Measurements from ENCODE around the gene E4F1. TPM values are rescaled to one million over a fixed set of nuclear protein-coding genes. Genes with fewer than 3 reads are reported as not detected.
A peak's percentile ranks its signal among the peaks of the same experiment; 100 is the strongest.
"Not testable (repeated sequence)": the region's sequence is repeated elsewhere in the genome, so short reads cannot be mapped to it uniquely, and the experiment has no call there.

E4F1 gene
- total RNA-seq, 1 experiment from 2014 or later = 20.1 TPM

- DNase-seq (ENCODE audit: low read depth) = no peak
Observed at GRCh38 chr16:2189252-2189893, 34.0 kb upstream of the E4F1 start.

DNA sequence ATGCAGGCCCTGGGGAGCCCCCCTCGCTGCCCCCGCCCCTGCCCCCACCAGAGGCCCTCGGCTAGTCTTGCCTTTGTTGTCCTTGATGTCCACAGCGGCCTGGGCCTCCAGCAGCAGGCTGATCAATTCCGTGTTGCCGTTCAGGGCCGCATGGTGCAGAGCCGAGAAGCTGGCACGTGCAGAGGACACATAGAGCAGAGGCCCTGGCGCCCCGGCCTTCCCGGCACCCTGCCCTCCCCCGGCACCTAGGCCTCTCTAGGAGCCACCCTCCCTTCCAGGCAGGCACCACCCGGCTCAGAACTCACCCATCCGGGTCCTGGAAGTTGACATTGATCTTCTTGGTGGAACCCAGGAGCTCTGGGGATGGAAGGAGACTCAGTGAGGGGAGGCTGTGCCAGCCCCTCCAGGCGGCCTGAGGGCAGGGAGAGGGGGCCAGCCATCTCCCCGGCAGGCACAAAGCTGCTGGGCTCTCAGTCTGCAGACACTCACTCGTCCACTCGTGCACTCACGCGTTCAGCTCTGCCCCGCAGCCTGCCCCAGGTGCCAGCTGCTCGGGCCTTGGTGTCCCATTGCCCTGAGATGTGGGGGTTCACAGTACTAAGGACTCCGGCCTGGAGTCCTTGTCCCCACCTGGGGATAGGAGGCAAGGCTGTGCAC, 33.3 kb upstream of the E4F1 start:
- no peak for DNase-seq (ENCODE audit: low read depth)

- DNase-seq (ENCODE audit: low read depth) = no peak
Observed at GRCh38 chr16:2190659-2191445, 32.5 kb upstream of the E4F1 start.

DNA sequence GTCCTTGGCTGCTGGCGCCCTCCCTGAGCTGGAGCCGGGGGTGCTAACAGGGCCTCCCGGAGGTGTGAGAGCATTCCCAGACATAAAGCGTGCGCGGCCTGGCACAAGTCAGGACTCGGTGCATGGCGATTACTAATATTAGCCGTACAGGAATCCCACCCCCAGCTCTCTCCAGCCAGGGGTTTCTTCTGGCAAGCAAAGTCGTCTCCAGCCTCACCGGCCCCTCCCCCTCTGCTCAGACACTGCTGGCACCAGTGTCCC, 32.0 kb upstream of the E4F1 start:
- no peak for DNase-seq (ENCODE audit: low read depth)

- DNase-seq (ENCODE audit: low read depth) = peak; percentile 90
Observed at GRCh38 chr16:2194166-2194834, 29.1 kb upstream of the E4F1 start.

DNA sequence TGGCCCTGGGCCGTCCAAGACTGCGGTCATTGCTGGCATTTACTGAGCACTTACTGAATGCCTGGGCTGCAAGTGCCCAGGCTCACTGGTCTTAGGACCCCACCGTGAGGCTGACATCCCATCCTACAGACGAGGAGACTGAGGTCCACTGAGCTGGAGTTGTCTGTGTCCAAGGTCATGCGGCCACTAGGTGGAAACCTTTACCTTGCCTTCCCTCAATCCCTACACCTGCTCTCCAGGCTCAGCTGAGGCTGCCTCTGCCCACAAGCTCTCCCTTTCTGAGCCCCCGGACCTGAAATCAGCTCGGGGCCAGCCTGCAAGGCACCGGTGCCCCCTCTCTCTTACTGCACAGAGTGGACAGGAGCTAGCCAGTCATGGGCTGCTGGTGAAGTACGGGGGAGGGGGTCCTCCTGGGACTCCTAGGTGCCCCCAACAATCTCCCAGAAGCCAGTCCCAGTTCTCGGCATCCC, 28.5 kb upstream of the E4F1 start:
- peak; percentile 51 for DNase-seq (ENCODE audit: low read depth)

DNA sequence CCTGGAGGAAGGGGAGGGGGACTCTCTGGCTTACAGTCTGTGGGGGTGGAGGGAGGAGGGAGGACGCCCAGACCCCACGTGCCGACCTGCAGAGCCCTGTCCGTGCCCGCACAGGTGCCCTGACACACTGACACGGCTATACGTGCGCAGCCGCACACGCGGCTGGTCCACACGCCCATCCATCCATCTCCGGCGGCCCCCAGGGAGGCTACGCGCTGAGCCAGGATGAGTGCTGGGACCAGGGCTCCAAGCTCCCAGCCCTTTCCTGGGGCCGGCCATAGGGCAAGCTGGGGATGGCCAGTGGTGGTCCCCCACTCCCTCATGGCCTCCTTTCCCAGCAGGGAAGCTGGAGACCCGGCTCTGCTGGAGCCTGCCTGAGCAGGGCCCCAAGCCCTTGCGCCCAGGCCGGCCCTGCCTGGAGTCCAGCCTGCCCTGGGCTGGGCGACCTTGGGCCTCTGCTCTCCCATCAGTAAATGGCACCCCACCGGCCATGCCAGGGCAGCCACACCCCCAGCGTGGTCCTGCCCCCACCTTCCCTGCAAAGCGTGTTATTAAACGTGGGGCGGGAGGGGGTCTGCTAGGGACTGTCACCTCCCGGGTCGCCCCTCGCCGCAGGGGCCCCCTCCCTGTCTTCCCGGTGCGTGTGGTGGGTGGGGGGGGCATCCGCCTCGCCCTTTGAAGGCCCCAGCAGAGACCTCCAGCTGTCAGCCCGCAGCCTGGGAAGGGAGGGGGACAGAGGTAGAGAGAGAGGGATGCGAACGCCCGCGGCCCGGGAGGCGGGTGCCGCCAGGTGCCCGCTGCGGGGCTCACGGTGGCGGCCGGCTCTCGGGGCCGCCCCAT, 27.8 kb upstream of the E4F1 start:
- no peak for DNase-seq (ENCODE audit: low read depth)

DNA sequence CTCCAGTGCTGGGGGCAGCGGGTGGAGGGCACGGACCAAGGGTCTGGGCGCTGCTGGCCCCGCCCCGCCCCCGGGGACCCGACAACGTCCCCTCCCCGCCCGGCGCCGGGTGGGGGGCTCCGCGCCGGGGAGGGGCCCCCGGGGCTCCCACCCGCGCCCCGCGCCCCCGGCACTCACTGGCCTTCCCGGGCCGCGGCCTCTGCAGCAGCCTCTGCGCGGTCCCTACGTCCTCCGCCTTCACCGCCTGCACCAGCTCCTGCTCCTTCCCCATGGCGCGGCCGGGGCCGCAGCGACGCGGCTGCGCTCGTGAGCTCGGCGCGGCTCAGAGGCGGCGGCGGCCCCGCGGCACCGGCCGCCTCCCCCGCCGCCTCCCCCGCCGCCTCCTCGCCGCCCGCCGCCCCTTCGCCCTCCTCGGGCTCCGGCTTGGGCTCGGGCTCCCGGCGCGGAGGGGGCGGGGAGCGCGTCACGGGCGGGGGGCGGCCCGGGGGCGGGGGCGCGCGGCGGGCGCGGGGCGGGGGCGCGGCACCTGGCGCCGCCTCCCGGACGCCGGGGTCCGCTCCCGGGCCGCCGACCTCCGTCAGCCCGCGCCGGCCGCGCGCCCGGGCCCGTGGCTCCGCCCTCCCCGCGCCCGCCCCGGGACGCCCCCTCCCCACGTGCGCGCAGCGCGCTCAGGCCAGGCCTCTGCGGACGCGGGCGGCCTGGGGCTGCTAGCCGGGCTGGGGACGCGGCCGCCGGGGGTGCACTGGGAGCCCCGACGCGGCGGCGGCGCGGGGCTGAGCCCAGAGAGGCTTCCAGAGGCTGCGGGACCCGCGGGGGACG, 27.0 kb upstream of the E4F1 start, which contains the start of gene CASKIN1:
TSS of gene CASKIN1 (minus strand) at position 444 of the 819 bp plus-strand sequence. CDS start at position 271, 173 bp downstream.
- no peak for DNase-seq (ENCODE audit: low read depth)

DNA sequence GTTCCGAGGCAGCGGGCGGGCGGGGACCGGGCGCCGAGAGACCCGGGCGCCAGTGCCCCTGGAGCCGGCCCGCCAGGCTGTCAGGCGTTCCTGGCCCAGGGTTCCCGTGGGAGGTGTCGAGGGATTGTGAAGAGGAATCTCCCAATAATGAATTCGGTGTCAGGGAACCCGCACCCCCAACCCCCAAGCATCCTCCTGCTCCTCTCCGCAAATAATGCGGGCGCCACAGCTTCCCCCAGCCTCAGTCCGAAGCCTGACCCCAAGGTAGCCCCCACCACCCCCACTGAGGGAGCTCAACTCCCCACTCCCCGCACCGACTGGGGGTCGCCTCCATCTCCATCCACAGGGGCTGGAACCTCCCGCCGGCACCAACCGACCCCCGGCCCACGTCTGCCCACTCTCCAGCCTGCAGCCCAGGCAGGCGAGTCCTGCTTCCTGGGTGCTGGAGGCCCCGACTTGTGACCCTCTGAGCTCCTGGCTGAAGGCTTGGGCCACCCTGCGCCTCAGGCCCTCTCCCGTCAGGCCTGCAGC, 26.3 kb upstream of the E4F1 start:
- no peak for DNase-seq (ENCODE audit: low read depth)

DNA sequence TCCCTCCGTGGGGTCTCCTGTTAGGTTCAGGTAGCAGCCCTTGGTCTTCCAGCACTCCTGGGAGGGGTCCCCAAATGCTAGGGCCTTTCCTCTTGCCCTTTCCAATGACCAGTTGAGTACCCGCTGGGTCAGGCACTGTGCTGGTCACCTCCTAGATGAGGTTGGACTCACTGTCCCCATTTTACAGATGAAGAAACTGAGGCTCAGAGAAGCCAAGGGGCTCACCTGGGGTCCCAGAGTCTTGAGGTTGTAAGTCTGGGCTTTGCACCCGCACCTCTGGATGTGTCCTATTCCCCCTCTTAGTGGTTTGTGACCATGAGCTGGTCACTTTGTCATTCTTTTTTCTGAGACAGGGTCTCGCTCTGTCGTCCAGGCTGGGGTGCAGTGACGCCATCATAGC, 25.6 kb upstream of the E4F1 start:
- no peak for DNase-seq (ENCODE audit: low read depth)

DNA sequence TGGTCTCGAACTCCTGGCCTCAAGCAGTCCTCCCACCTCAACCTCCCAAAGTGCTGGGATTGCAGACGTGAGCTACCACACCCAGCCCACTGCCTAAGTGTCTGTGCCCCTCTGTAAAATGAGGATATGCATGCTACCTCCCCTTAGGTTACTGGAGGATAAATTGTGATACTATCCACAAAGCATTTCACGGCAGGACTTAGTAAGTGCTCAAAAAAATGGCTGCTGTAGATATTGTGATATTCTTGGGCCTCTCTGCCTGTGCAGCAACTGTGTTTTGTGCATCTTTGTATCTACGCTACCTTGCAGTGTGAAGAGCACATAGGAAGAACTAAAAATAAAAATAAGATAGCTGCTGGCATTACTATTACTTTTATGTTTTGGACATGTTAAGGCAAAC, 25.1 kb upstream of the E4F1 start:
- DNase-seq (ENCODE audit: low read depth) = no peak

GRCh38 chr16:2199095-2199494, 24.3 kb upstream of the E4F1 start:
- no peak for DNase-seq (ENCODE audit: low read depth)

DNA sequence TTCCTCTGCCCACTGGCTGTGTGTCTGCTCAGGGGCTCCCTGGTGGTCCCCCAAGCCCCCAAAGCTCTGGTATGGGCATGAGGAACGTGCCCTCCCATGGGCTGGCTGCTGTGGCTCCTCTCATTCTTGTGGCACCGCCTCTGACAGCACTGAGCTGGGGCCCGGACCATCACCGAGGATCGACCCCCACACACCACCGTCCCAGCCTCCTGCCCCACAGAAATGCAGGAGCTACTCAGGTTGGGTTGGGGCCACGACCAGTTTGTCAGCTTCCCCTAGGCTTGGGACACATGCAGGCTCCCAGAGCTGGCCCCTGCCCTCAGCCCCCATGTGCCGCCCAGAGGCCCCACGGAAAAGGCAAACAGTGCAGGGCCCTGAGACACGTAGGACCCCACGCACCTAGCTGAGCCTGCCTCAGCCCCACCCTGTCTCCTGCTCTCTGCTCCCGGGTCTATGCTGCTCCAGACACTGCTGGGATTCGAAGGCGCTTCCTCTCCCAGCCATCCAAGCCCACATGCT, 23.7 kb upstream of the E4F1 start:
- DNase-seq (ENCODE audit: low read depth) = no peak

GRCh38 chr16:2200313-2200712, 23.1 kb upstream of the E4F1 start:
- no peak for DNase-seq (ENCODE audit: low read depth)

DNA sequence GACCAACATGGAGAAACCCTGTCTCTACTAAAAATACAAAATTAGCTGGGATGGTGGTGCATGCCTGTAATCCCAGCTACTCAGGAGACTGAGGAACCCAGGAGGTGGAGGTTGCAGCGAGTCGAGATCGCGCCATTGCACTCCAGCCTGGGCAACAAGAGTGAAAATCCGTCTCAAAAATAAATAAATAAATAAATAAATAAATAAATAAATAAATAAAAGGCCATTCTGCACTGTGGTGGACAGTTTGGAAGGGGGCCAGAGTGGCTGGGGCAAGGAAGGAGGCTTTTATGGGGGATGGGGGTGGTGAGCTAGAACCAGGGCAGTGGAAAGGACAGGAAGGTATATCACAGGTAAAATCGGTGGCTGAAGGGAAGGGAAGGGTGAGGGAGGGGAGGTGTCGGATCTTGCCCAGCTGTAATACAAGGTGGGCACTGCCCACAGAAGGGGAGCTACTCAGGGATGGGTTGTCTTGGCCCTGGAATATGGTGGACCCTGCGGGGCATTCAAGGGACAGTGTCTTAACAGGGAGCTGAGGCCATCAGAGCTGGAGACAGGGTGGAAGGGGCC, 20.2 kb upstream of the E4F1 start:
- DNase-seq (ENCODE audit: low read depth) = not testable (repeated sequence)

GRCh38 chr16:2204416-2205103, 18.8 kb upstream of the E4F1 start:
- no peak for DNase-seq (ENCODE audit: low read depth)

- DNase-seq (ENCODE audit: low read depth) = peak; percentile 70
Observed at GRCh38 chr16:2205104-2205966, 18.1 kb upstream of the E4F1 start, which contains the start of gene MLST8. Gene MLST8 (plus strand): TSS chr16:2205454. CDS start chr16:2206086, 632 bp downstream.

- no peak for DNase-seq (ENCODE audit: low read depth)
Observed at GRCh38 chr16:2205967-2206313, 17.5 kb upstream of the E4F1 start.
